SH-SY5Y (cell line): Measurements from ENCODE around the gene MAP4K1.

ENCODE experiments used
- GATA2 ChIP-seq: IDR thresholded peaks from 2 replicates; pipeline ENCODE4 v1.6.1; 2011; ENCODE audit warnings: mild to moderate bottlenecking, low read depth, low read length
- GATA3 ChIP-seq: IDR thresholded peaks from 2 replicates; pipeline ENCODE4 v1.6.1; 2011; ENCODE audit warnings: low read depth, mild to moderate bottlenecking, low read length, moderate library complexity

MAP4K1 gene

GRCh38 chr19:38554676-38555141 lies 63.0 kb downstream of the MAP4K1 start:
- TF ChIP-seq GATA2: no peak
- no peak for TF ChIP-seq GATA3

DNA sequence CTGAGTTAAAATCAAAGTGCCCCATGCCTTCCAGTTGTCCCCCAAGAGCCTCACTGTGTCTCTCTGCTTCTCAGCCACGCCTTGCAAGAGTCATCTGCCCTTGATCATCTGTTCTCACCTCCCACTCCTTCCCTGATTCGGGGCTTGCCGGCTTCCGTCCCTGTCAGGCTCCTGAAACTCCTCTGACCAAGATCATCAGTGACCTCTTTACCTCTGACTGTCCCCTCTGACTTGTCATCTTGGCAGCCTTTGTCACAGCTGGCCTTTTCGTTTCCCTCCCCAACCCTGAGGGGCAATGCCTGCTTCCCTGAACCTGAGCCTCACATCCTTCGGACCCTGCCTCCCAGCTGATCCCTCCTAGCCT lies 66.3 kb downstream of the MAP4K1 start:
- no peak for TF ChIP-seq GATA3
- TF ChIP-seq GATA2: no peak

GRCh38 chr19:38550376-38550775 lies 67.4 kb downstream of the MAP4K1 start:
- TF ChIP-seq GATA2: no peak
- TF ChIP-seq GATA3: no peak

- no peak for TF ChIP-seq GATA2
- no peak for TF ChIP-seq GATA3
Measured at GRCh38 chr19:38549942-38550341, 67.8 kb downstream of the MAP4K1 start.

DNA sequence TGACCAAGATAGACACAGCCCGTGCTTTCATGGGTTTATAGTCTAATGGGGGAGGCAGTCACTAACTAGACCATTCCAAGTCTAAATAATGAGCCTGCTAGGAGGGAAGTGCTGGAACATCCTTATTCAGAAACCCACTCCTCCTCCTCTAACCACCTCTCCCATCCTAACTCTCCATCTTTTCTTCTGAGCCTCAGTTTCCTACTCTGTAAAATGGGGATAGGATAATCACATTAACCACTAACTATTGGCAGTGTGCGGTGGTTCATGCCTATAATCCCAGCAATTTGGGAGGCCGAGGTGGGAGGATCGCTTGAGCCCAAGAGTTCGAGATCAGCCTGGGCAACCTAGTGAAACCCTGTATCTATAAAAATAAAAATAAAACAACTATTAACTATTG lies 68.7 kb downstream of the MAP4K1 start:
- TF ChIP-seq GATA3: no peak
- TF ChIP-seq GATA2: no peak

- TF ChIP-seq GATA3 (no peak), GATA2 (no peak)
Measured at GRCh38 chr19:38547421-38547820, 70.3 kb downstream of the MAP4K1 start.

- TF ChIP-seq GATA3 (no peak), GATA2 (no peak)
Measured at GRCh38 chr19:38545596-38545995, 72.2 kb downstream of the MAP4K1 start.

GRCh38 chr19:38544569-38545315 lies 73.0 kb downstream of the MAP4K1 start:
- no peak for TF ChIP-seq GATA2
- TF ChIP-seq GATA3: no peak

GRCh38 chr19:38543807-38544568 lies 73.8 kb downstream of the MAP4K1 start:
- TF ChIP-seq GATA3 (no peak), GATA2 (peak; percentile 62)

DNA sequence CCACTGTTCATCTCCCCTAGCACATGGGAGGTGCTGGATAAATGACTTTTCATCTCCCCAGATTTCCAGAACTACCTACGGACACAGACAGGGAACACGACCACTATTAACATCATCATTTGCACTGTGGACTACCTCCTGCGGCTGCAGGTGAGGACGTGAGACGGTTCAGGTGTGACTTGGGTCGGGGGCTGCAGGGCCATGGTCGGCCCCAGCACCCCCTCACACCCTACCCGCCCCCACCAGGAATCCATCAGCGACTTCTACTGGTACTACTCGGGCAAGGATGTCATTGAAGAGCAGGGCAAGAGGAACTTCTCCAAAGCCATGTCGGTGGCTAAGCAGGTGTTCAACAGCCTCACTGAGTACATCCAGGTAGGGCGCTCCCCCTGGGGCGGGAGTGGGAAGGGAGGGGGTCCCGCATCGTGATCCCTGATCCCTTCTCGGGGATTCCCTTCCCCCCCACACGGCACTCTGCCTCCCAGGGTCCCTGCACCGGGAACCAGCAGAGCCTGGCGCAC lies 74.4 kb downstream of the MAP4K1 start:
- no peak for TF ChIP-seq GATA2
- no peak for TF ChIP-seq GATA3

GRCh38 chr19:38542040-38542439 lies 75.7 kb downstream of the MAP4K1 start:
- TF ChIP-seq GATA3 (no peak), GATA2 (no peak)

GRCh38 chr19:38539751-38540150 lies 78.0 kb downstream of the MAP4K1 start:
- TF ChIP-seq GATA2: no peak
- no peak for TF ChIP-seq GATA3

DNA sequence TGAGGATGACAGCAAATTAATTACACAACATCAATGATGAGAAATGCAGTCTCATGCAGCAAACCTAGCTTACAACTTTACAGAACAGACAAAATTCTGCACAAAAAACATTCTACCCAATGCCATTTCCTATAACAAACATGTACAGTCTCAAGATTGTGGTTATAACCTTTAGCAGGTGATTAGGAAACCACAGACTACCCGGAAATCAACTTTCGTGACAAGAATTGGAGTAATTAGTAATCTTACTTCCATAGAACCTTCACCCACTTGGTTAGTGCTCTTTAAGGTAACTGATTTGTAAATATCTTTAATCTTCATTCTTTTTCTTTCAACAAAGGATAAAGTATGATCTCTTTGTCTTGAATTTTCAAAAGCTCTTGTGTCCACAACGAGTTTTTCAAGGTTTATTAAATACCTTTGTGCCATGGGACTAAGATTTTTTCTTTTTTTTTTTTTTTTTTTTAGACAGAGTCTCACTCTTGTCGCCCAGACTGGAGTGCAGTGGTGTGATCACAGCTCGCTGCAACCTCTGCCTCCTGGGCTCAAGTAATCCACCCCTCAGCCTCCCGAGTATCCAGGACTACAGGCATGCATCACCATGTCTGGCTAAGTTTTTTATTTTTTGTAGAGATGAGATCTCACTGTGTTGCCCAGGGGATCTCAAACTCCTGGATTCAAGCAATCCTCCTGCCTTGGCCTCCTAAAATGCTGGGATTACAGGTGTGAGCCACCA lies 78.8 kb downstream of the MAP4K1 start:
- TF ChIP-seq GATA2 (no peak), GATA3 (no peak)

GRCh38 chr19:38538386-38538785 lies 79.4 kb downstream of the MAP4K1 start:
- no peak for TF ChIP-seq GATA3
- no peak for TF ChIP-seq GATA2
